WTC11 (cell line): Measurements from ENCODE around the gene PCBD1.

Experiments
- TF ChIP-seq, protein P1 (sequence below): sonication (generic); formaldehyde crosslinking; IDR thresholded peaks from 2 replicates; pipeline ENCODE4 v1.8.1; 2023; ENCODE audit warnings: mild to moderate bottlenecking, moderate library complexity, missing genetic modification reagents
- TF ChIP-seq, protein P2 (sequence below): sonication (generic); formaldehyde crosslinking; IDR thresholded peaks from 2 replicates; pipeline ENCODE4 v1.8.0; 2022; ENCODE audit warnings: mild to moderate bottlenecking, missing genetic modification reagents

DNA sequence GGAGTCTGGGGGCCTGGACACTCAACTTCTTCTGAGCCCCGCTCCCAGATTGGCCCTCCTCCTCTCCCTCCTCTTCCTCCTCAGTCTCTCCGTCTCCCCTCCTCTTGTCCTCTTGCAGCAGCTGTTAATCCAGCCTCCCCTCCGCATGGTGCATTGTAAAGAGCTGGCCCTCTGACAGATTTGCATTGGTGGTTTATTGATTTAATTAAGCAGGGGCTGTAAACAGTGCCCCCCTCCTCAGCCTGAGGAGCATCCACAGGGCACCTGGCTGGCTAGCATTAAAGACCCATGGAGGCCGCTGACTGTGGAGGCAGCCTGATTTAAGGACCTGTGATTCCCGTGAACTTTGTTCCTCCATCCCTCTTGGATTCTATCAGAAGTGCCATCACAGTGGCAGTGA, 28.9 kb upstream of the PCBD1 start:
- TF ChIP-seq, protein P1, sequence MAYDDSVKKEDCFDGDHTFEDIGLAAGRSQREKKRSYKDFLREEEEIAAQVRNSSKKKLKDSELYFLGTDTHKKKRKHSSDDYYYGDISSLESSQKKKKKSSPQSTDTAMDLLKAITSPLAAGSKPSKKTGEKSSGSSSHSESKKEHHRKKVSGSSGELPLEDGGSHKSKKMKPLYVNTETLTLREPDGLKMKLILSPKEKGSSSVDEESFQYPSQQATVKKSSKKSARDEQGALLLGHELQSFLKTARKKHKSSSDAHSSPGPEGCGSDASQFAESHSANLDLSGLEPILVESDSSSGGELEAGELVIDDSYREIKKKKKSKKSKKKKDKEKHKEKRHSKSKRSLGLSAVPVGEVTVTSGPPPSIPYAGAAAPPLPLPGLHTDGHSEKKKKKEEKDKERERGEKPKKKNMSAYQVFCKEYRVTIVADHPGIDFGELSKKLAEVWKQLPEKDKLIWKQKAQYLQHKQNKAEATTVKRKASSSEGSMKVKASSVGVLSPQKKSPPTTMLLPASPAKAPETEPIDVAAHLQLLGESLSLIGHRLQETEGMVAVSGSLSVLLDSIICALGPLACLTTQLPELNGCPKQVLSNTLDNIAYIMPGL (CRISPR knock-in tag), result no peak
- TF ChIP-seq, protein P2, sequence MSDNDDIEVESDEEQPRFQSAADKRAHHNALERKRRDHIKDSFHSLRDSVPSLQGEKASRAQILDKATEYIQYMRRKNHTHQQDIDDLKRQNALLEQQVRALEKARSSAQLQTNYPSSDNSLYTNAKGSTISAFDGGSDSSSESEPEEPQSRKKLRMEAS (CRISPR knock-in tag), result no peak
